Prostate gland (tissue), 2 donors: ENCODE results near the gene MTFR2.

Experiments
- POLR2A ChIP-seq: fragments of 450-650 bp; IDR thresholded peaks from one replicate; pipeline ENCODE4 v1.6.1; 2016; ENCODE audit warnings: antibody characterized with exemption, mild to moderate bottlenecking
- POLR2AphosphoS5 ChIP-seq: sonication (generic); formaldehyde crosslinking; IDR thresholded peaks from one replicate; pipeline ENCODE4 v1.6.1; 2017; ENCODE audit warnings: antibody characterized with exemption
- TF ChIP-seq, protein P1 (sequence below), 4 experiments: fragments of 200-600 bp in 2 of 4; fragments of 450-650 bp in 2 of 4; sonication (generic) in 2 of 4; IDR thresholded peaks; 1 replicate in 3 of 4; 2 replicates in 1 of 4; pipeline ENCODE4 v1.5.1; 2016 to 2019; ENCODE audit warnings: antibody characterized with exemption in 4 of 4, mild to moderate bottlenecking in 2 of 4, moderate library complexity in 2 of 4

DNA sequence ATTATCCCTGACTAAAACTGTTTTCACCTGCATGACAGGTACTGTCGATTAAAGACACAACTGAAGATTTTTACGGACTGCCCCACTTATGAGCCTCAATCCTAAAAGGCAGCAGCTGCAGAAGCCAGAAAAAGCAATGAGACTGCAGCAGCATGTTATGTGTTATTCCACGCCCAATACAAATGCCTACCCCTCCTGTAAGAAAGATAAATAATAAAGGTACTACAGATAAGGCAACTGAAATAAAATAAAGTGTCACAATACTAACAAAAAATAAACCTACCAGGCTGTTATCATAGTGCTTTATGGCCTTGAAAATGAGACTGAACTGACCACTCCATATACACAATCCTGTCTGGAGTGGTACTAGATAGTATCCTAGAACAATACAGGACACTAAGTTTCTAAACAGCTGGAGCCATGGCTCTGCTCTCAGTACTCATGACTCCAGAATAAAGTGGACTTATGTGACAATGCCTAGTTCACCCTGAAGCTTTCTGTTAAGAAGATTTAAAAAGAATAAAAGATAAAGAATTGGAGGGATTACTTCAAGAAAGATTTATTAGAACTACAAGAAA, 30.0 kb upstream of the MTFR2 start:
- TF ChIP-seq, protein P1, sequence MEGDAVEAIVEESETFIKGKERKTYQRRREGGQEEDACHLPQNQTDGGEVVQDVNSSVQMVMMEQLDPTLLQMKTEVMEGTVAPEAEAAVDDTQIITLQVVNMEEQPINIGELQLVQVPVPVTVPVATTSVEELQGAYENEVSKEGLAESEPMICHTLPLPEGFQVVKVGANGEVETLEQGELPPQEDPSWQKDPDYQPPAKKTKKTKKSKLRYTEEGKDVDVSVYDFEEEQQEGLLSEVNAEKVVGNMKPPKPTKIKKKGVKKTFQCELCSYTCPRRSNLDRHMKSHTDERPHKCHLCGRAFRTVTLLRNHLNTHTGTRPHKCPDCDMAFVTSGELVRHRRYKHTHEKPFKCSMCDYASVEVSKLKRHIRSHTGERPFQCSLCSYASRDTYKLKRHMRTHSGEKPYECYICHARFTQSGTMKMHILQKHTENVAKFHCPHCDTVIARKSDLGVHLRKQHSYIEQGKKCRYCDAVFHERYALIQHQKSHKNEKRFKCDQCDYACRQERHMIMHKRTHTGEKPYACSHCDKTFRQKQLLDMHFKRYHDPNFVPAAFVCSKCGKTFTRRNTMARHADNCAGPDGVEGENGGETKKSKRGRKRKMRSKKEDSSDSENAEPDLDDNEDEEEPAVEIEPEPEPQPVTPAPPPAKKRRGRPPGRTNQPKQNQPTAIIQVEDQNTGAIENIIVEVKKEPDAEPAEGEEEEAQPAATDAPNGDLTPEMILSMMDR (IDR thresholded peaks at IDR 0.05), result no peak
- TF ChIP-seq POLR2AphosphoS5 (no peak), POLR2A (no peak)
